22Rv1 (cell line): Measurements from ENCODE around the gene ALG10.
"Not testable (repeated sequence)": the region's sequence is repeated elsewhere in the genome, so short reads cannot be mapped to it uniquely, and the experiment has no call there.

Source experiments
- H3K27ac ChIP-seq: fragments of 450-650 bp; 2 replicates; pipeline ENCODE4 v1.5.1; 2017
- CTCF ChIP-seq: fragments of 450-650 bp; IDR thresholded peaks from 2 replicates; pipeline ENCODE4 v1.5.1; 2017; ENCODE audit warnings: mild to moderate bottlenecking
- ZFX ChIP-seq: fragments of 450-650 bp; IDR thresholded peaks from 2 replicates; pipeline ENCODE4 v1.6.1; 2017; ENCODE audit warnings: antibody characterized with exemption, borderline replicate concordance

Gene ALG10

GRCh38 chr12:34022079-34022830, at the start of gene ALG10:
Gene ALG10, plus strand, starts transcription at chr12:34022496. Its CDS starts 104 bp downstream, at chr12:34022600.
- no peak for TF ChIP-seq ZFX
- TF ChIP-seq CTCF = peak; percentile 76
- H3K27ac ChIP-seq = peak within 1 kb of the TSS; percentile 77

- H3K27ac ChIP-seq = not testable (repeated sequence)
Measured at GRCh38 chr12:33972884-33973283, 49.4 kb upstream of the ALG10 start.

GRCh38 chr12:33977887-33978286, 44.4 kb upstream of the ALG10 start:
- H3K27ac ChIP-seq = no peak overlapping the region

GRCh38 chr12:33988197-33988805, 34.0 kb upstream of the ALG10 start:
- no peak for TF ChIP-seq ZFX
- no peak for TF ChIP-seq CTCF
- no peak overlapping the region for H3K27ac ChIP-seq

More at GRCh38 chr12:33977887-33978286, 44.4 kb upstream of the ALG10 start:
- TF ChIP-seq CTCF = no peak
- TF ChIP-seq ZFX = no peak

GRCh38 chr12:33988913-33989312, 33.4 kb upstream of the ALG10 start:
- no peak for TF ChIP-seq ZFX
- TF ChIP-seq CTCF = no peak
- no peak overlapping the region for H3K27ac ChIP-seq

GRCh38 chr12:33994857-33995808, 27.2 kb upstream of the ALG10 start:
- TF ChIP-seq CTCF (no peak), ZFX (no peak)
- no peak overlapping the region for H3K27ac ChIP-seq

- peak overlapping the region; percentile 67 for H3K27ac ChIP-seq
Measured at GRCh38 chr12:34008835-34009234, 13.5 kb upstream of the ALG10 start.

- TF ChIP-seq ZFX = no peak
- peak; percentile 19; the same call in 1 of the 2 replicates for TF ChIP-seq CTCF
- H3K27ac ChIP-seq = no peak overlapping the region
Measured at GRCh38 chr12:34016361-34016760, 5.9 kb upstream of the ALG10 start.
